Activated CD4-positive, alpha-beta T cell treated with anti-CD3 and anti-CD28 coated beads, Interleukin-2, amount 10 ng/mL, durations not matched to agents 24 days and 14 days (primary cell): ENCODE results near the gene NCAPH2. TPM values are rescaled to one million over a fixed set of nuclear protein-coding genes. Genes with fewer than 3 reads are reported as not detected.

ENCODE experiments used
- DNase-seq: peaks from one replicate; pipeline ENCODE4 v3.0.0; 2022
- H3K27ac Mint-ChIP-seq: one replicate; pipeline ENCODE4 v1.8.0; 2022; ENCODE audit warnings: mild to moderate bottlenecking, mixed read lengths
- H3K27me3 Mint-ChIP-seq: one replicate; pipeline ENCODE4 v1.8.0; 2022; ENCODE audit warnings: mixed read lengths
- H3K36me3 Mint-ChIP-seq: one replicate; pipeline ENCODE4 v1.8.0; 2022; ENCODE audit warnings: low read depth, mild to moderate bottlenecking, mixed read lengths
- H3K4me1 Mint-ChIP-seq: one replicate; pipeline ENCODE4 v1.8.0; 2021; ENCODE audit warnings: mixed read lengths
- H3K4me3 Mint-ChIP-seq: one replicate; pipeline ENCODE4 v1.8.0; 2022; ENCODE audit warnings: mild to moderate bottlenecking, moderate library complexity, mixed read lengths
- H3K9me3 Mint-ChIP-seq: one replicate; pipeline ENCODE4 v1.8.0; 2021; ENCODE audit warnings: mixed read lengths
- intact Hi-C: fragments of 100-400 bp; cut with micrococcal nuclease; formaldehyde crosslinking; loops from one replicate; pipeline ENCODE4 v1.15.1; 2023
- total RNA-seq: library from RNA; stranded (reverse); gene quantifications from 2 replicates; pipeline ENCODE4 v1.2.3, GENCODE V29; 2022

NCAPH2 gene
- total RNA-seq, 1 donor from 2014 or later = 131 TPM

DNA sequence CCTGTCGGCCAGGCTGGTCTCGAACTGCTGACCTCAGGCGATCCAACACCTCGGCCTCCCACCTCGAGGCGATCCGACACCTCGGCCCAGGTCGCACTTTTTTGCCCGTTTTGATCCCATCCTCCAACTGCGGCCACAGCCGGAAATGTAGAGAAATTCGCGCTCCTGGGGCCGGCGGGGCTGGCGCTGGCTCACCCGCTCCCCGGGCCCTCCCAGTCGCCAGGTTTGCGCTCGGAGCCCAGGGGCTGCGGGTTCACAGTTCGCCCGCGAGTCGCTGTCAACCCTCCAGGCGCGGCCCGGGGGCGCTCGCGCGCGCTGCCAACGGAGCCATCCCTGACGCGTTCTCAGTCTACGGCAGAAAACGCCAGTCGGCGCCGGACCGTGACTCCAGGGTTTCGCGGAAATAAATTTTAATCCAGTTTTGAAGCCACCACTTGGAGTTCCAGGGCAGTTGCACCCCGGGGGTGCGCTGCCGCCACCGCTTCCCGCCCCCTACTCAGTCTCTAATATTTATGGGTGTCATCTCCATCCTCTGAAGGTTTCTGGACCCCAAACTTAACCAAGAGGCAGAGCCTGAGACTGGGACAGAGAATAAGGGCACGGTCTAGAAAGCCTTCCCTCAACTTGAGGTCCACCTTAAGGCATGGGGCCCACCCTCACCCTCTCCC, 36.2 kb downstream of the NCAPH2 start:
- peaks cover 5% of the 10 kb centered on the region for H3K36me3 Mint-ChIP-seq
- peaks cover 56% of the 10 kb centered on the region for H3K4me1 Mint-ChIP-seq
- peak overlapping the region; percentile 72 for H3K4me3 Mint-ChIP-seq
- no peaks in the 10 kb centered on the region for H3K27me3 Mint-ChIP-seq
- intact Hi-C loops = loop anchor here (2.0 kb wide), 1 partner anchor 13 kb away; the partner anchor contains the start of gene TYMP
- DNase-seq = peak; percentile 95
- H3K9me3 Mint-ChIP-seq = no peaks in the 10 kb centered on the region
- peak overlapping the region; percentile 86 for H3K27ac Mint-ChIP-seq

DNA sequence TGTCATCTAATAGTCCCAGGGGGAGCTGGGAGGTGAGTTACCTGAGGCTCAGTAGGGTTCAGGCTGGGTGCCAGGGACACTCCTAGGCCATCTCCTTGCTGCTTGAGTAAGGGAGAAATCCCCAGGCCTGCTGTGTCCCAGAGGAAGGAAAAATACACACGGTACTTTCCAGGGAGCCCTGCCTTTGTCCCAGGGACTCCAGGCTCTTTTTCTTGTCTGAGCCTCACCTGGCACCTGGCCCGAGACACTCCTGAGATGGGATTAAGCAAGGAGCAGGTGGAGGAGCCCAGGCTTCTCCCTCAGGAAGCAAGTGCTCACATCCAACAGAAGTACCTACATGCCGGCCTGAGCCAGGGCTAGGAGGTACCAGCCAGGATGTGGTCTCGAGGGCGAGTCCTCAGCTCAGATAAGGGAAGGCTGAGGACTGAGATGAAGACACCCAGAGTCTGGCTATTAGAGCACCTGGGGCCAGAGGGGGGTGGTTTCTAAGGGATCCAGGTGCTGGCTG, 36.8 kb downstream of the NCAPH2 start:
- Mint-ChIP-seq H3K27me3 (no peaks in the 10 kb centered on the region), H3K9me3 (no peaks in the 10 kb centered on the region), H3K4me3 (peak overlapping the region; percentile 72), H3K36me3 (peaks cover 5% of the 10 kb centered on the region), H3K27ac (peak overlapping the region; percentile 86), H3K4me1 (peaks cover 50% of the 10 kb centered on the region)
- peak; percentile 80 for DNase-seq
- intact Hi-C loops = loop anchor here (2.0 kb wide), 1 partner anchor 14 kb away; the partner anchor contains the start of gene TYMP

DNA sequence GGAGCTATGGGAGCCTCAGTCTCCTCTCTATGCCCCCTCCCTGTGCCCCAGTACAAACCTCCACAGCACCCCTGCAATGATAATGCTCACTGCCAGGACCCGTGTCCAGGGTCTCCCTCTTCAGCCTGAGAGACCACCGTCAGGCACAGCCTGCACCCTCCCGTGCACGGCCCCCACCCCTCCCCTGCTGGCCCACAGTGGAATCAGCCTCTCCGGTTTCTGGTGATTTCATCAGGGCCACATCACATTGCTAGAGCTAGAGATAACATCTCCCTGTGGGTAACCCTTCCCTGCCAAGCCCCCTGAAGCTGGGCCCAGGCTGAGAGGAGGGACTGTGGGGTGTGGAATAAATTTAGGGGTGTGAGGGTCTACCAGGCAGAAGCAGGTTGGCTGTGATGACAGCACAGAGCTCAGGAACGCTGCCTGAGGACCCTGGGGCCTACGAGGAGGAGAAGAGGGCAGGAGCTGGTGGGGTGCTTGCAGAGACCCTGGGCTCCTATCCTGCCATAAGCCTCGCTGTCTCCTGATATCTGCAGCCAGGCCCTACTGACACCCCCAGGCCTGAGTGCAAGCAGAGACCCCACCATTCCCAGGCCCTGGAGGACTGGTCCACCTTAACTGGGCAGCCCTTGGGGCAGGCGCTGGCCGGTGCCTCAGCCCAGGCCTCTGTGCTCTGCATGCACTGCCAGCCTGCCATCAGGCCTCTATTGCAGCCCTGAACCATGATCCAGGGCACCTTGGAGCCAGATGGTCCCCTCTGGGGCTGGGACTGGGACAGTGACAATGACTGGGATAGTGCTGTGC, 37.7 kb downstream of the NCAPH2 start, which contains the start of gene KLHDC7B:
Gene KLHDC7B (plus strand): TSS at position 378 of the 804 bp plus-strand sequence. CDS start 345 bp downstream, at position 723.
- peak; percentile 80 for DNase-seq
- peak within 1 kb of the TSS; percentile 86 for H3K27ac Mint-ChIP-seq
- peak within 1 kb of the TSS; percentile 72 for H3K4me3 Mint-ChIP-seq
- H3K4me1 Mint-ChIP-seq = peaks cover 50% of the 10 kb centered on the region
- H3K9me3 Mint-ChIP-seq = no peaks in the 10 kb centered on the region
- no peaks in the 10 kb centered on the region for H3K27me3 Mint-ChIP-seq
- peaks cover 7% of the 10 kb centered on the region for H3K36me3 Mint-ChIP-seq
- intact Hi-C loops = loop anchor here (2.0 kb wide), 1 partner anchor 15 kb away; the partner anchor contains the start of gene TYMP

DNA sequence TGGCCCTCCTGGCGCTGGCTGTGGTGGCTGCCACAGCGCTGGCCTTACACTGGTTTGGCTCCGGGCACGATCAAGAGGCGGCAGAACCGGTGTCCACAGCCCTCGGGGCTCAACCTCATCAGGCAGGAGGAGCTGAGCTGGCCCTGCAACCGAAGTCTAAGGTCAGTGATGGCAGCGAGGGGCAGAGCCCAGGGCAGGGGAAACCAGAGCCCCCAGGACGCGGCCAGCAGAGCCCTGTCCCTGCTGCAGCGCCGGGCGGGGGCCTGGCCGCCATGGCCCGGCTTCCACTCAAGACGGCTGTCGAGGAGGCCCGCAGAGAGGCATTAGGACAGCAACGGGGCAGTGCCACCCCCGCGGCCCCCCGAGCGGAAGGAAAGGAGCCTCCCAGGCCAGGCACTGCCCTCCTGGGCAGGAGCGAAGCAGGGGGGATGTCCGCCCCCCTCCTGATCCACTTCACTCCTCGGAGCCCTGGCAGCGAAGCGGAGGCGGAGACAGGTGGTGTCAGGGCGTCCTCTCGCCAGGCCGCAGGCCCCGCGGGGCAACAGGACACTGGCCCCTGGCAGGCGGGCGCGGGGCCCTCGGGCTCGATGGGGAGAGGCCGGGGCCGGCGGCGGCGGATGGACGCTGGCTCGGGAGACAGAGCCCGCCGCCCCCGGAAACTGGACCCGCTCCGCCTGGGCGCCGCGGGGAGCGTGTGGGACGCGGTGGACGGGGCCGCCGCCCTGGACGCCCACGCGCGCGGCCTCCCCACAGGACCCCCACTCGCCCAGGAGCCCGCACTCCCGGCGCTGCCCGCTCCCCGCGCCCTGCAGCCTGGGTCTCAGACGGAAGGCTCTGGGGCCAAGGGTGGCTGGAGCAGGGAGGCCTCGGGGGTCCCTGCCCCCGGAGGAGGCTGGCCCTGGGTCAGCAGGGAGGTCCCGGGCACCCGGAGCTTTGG, 38.6 kb downstream of the NCAPH2 start:
- Mint-ChIP-seq H3K9me3 (no peaks in the 10 kb centered on the region), H3K4me3 (peak overlapping the region; percentile 59), H3K36me3 (peaks cover 7% of the 10 kb centered on the region), H3K27me3 (no peaks in the 10 kb centered on the region), H3K4me1 (peaks cover 42% of the 10 kb centered on the region), H3K27ac (peak overlapping the region; percentile 86)
- DNase-seq = no peak
- intact Hi-C loops = no loop called here

DNA sequence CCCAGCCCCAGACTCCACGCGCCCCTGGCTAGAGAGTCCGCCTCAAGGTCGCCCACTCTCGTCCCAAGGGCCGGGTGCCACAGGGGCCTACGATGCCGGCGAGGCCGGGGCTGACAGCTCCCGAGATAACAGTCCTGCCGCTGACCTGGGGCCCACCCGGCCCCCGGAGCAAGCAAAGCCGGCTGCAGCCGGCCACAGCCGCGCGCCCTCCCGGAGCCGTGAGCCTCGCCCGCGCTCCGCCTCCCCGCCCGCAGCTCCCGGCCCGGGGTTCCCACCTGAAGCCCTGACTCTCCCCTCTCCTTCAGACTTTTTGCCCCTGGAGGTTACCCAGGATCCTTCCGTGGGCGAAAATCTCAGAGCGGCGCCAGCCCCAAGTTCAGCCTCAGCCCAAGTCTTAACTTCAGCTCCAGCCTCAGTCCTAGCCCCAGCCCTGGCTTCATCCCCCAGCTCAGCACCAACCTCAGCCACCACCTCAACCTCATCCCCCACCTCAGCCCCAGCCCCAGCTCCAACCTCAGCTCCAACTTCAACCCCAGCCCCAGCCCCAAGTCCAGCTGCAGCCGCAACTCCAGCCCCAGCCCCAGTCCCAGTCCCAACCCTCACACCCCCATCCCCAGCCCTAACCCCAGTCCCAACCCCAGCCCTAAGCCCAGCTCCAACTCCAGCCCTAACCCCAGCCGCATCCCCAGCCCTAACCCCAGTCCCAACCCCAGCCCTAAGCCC, 39.4 kb downstream of the NCAPH2 start:
- Mint-ChIP-seq H3K4me3 (peak overlapping the region; percentile 67), H3K36me3 (peaks cover 7% of the 10 kb centered on the region), H3K27ac (peak overlapping the region; percentile 84), H3K27me3 (no peaks in the 10 kb centered on the region), H3K4me1 (peaks cover 34% of the 10 kb centered on the region), H3K9me3 (no peaks in the 10 kb centered on the region)
- intact Hi-C loops = no loop called here
- no peak for DNase-seq

DNA sequence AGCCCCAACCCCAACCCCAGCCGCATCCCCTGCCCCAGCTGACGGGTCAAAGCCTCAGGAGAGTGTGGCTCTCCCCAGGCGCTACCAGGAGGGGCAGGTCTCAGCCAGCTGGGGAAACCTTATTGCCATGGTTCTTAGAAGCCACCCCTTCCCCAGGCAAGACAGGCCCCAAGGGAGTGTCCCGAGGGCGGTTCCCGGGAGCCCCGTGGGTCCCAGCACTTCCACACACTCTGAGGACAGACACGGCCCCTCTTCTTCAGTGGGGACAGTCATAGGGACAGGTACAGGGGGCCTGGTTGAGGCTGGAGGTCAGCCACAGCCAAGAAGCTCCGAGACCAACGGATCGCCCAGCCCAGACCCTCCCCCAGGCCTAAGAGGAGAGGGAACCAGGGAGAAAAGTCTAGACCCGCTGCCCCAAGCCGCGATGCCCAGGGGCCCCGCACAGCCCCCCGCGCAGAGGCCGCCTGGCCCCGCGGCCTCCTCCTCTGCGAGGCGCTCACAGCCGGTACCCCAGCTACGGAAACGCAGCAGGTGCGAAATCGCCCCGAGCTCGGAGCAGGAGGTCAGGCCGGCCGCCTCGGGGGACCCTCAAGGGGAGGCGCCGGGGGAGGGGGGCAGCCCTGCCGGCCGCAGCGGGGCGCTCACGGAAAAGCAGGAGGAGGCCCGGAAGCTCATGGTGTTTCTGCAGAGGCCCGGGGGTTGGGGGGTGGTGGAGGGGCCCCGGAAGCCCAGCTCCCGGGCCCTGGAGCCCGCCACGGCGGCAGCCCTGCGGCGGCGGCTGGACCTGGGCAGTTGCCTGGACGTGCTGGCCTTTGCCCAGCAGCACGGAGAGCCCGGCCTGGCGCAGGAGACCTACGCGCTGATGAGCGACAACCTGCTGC, 40.3 kb downstream of the NCAPH2 start:
- Mint-ChIP-seq H3K27ac (peak overlapping the region; percentile 84), H3K4me3 (peak overlapping the region; percentile 74), H3K9me3 (no peaks in the 10 kb centered on the region), H3K36me3 (peaks cover 4% of the 10 kb centered on the region), H3K27me3 (no peaks in the 10 kb centered on the region), H3K4me1 (peaks cover 31% of the 10 kb centered on the region)
- DNase-seq = peak; percentile 90
- intact Hi-C loops = no loop called here

DNA sequence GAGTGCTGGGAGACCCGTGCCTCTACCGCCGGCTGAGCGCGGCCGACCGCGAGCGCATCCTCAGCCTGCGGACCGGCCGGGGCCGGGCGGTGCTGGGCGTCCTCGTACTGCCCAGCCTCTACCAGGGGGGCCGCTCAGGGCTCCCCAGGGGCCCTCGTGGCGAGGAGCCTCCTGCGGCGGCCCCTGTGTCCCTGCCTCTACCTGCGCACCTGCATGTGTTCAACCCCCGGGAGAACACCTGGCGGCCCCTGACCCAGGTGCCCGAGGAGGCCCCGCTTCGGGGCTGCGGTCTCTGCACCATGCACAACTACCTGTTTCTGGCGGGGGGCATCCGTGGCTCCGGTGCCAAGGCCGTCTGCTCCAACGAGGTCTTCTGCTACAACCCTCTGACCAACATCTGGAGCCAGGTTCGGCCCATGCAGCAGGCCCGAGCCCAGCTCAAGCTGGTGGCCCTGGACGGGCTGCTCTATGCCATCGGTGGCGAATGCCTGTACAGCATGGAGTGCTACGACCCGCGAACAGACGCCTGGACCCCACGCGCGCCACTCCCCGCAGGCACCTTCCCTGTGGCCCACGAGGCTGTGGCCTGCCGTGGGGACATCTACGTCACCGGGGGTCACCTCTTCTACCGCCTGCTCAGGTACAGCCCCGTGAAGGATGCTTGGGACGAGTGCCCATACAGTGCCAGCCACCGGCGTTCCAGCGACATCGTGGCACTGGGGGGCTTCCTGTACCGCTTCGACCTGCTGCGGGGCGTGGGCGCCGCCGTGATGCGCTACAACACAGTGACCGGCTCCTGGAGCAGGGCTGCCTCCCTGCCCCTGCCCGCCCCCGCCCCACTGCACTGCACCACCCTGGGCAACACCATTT, 41.1 kb downstream of the NCAPH2 start:
- DNase-seq = no peak
- Mint-ChIP-seq H3K27me3 (no peaks in the 10 kb centered on the region), H3K27ac (peak overlapping the region; percentile 84), H3K4me3 (peak overlapping the region; percentile 84), H3K36me3 (peaks cover 4% of the 10 kb centered on the region), H3K9me3 (no peaks in the 10 kb centered on the region), H3K4me1 (peaks cover 31% of the 10 kb centered on the region)
- intact Hi-C loops = no loop called here

DNA sequence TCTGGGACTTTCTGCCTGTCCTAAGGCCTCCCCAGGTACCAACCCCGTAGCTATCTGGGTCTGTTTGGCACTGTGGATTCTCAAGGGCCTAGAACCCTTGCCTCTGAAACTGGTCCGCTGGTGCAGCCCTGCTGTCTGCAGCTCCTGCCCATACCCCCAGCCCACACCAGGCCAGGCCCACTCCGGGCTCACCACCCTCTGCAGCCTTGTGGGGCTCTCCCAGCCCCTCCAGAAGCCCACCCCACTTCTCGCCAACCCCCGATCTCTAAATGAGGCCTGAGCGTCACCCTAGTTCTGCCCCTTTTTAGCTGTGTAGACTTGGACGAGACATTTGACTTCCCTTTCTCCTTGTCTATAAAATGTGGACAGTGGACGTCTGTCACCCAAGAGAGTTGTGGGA, 42.4 kb downstream of the NCAPH2 start:
- peak overlapping the region; percentile 84 for H3K4me3 Mint-ChIP-seq
- H3K27me3 Mint-ChIP-seq = no peaks in the 10 kb centered on the region
- no peak for DNase-seq
- no peaks in the 10 kb centered on the region for H3K9me3 Mint-ChIP-seq
- peaks cover 20% of the 10 kb centered on the region for H3K4me1 Mint-ChIP-seq
- H3K36me3 Mint-ChIP-seq = peaks cover 4% of the 10 kb centered on the region
- H3K27ac Mint-ChIP-seq = peak overlapping the region; percentile 88
- intact Hi-C loops = no loop called here

DNA sequence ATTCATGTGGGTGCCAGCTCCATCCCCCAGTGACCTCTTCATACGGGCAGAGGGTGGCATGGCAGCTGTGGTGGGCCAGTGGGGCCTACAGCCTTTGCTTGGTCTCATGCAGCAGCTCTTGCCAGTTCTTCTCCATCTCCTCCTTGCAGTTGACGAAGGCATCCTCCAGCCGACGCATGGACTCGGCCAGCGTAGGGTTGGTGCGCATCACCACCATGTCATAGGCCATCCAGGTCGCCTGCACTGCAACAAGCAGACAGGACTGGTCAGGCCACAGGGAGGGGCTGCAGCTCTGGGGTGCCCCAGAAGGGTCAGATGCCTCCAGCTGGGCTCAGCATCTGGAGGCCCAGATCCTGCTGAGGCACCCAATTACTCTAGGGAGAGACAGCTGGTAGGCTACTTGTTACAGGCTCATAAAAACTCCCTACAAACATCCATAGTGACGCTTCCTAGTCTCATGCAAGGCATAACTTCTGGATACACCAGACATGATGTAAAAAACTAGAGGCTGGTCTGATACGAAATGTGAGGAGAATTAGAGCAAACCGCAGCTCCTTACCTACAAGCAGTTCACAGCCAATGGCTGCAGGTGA, 43.2 kb downstream of the NCAPH2 start:
- no peaks in the 10 kb centered on the region for H3K9me3 Mint-ChIP-seq
- no peak overlapping the region for H3K27ac Mint-ChIP-seq

DNA sequence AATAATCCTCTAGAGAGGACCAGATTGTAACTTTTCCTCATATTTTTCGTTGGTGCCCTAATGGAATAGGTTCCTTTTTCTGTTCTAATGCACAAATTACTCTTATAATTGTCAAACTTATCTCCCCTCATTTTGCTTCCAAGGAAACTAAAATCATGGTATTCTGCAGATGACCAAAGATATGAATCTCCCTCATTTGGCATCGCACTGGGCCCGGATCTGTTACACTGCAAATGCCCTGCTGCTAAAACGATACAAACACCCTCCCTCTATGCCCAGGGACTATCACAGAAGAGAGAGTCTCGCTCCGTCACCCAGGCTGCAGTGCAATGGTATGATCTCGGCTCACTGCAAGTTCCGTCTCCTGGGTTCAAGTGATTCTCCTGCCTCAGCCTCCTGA, 45.3 kb downstream of the NCAPH2 start:
- H3K4me1 Mint-ChIP-seq = peaks cover 8% of the 10 kb centered on the region
- no peaks in the 10 kb centered on the region for H3K27me3 Mint-ChIP-seq
- H3K27ac Mint-ChIP-seq = no peak overlapping the region
- intact Hi-C loops = no loop called here
- peaks cover 4% of the 10 kb centered on the region for H3K36me3 Mint-ChIP-seq
- no peak for DNase-seq
- H3K4me3 Mint-ChIP-seq = no peak overlapping the region
- H3K9me3 Mint-ChIP-seq = no peaks in the 10 kb centered on the region

More for the DNA sequence above, 43.2 kb downstream of the NCAPH2 start:
- DNase-seq = no peak
- no peaks in the 10 kb centered on the region for H3K27me3 Mint-ChIP-seq
- intact Hi-C loops = no loop called here
- no peak overlapping the region for H3K4me3 Mint-ChIP-seq
- H3K36me3 Mint-ChIP-seq = peaks cover 4% of the 10 kb centered on the region
- H3K4me1 Mint-ChIP-seq = peaks cover 13% of the 10 kb centered on the region

DNA sequence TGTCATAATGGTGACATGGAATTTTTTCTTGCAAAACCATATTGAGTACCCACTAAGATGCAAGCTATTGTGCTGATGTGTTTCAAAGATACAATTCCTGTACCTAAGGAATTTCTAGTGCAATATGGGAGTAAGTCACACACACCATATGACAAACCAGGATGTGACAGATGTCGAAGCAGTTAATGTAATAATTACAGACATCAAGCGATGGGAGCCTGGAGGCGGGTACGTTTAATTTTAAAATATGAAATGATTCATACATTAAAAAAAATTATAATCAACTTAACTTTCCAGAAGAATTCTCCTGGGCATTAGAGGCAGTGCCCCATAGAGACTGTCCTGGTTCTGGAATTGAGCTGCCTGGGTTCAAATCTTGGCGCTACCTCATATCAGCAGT, 48.7 kb downstream of the NCAPH2 start:
- Mint-ChIP-seq H3K27ac (no peak overlapping the region), H3K4me1 (peaks cover 8% of the 10 kb centered on the region), H3K27me3 (peaks cover 2% of the 10 kb centered on the region), H3K9me3 (no peaks in the 10 kb centered on the region), H3K36me3 (no peaks in the 10 kb centered on the region), H3K4me3 (no peak overlapping the region)
- intact Hi-C loops = no loop called here
- DNase-seq = no peak
